ENCODE data around the gene CTH. TPM values are rescaled to one million over a fixed set of nuclear protein-coding genes. Genes with fewer than 3 reads are reported as not detected.
"Not testable (repeated sequence)": the region's sequence is repeated elsewhere in the genome, so short reads cannot be mapped to it uniquely, and the experiment has no call there.

Gene CTH
- total RNA-seq (2021), result 21.7 and 33.9 TPM in 2 replicates
- Bru-seq, nascent RNA, result percentile 89 among the genes with signal in this experiment
- BruChase-seq, experiment 1, labeled RNA remaining after a 2-hour chase, result percentile 75 among the genes with signal in this experiment
- BruChase-seq, experiment 2, labeled RNA remaining after a 6-hour chase, result percentile 75 among the genes with signal in this experiment
- long read RNA-seq, transcript CTH-202 (12 exons, 1,805 nt), result major isoform, 76 of 85 reads
- long read RNA-seq, partial matches to known transcripts, result 1 of 85 reads
- long read RNA-seq, other reads (novel, unspliced or antisense), result 5 of 85 reads

- ChIA-PET CTCF (no interaction called here), POLR2A (ENCODE audit: unreplicated experiment) (interaction anchor here (0.5 to 2.8 kb wide), 14 partner anchors 15 to 1859 kb away, joined by 3 to 33 read pairs (median 4); partner anchors contain the start of gene ANKRD13C)
- TF ChIP-seq, protein P1, sequence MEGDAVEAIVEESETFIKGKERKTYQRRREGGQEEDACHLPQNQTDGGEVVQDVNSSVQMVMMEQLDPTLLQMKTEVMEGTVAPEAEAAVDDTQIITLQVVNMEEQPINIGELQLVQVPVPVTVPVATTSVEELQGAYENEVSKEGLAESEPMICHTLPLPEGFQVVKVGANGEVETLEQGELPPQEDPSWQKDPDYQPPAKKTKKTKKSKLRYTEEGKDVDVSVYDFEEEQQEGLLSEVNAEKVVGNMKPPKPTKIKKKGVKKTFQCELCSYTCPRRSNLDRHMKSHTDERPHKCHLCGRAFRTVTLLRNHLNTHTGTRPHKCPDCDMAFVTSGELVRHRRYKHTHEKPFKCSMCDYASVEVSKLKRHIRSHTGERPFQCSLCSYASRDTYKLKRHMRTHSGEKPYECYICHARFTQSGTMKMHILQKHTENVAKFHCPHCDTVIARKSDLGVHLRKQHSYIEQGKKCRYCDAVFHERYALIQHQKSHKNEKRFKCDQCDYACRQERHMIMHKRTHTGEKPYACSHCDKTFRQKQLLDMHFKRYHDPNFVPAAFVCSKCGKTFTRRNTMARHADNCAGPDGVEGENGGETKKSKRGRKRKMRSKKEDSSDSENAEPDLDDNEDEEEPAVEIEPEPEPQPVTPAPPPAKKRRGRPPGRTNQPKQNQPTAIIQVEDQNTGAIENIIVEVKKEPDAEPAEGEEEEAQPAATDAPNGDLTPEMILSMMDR (conservative IDR thresholded peaks at IDR 0.05), result no peak
- no peak for TF ChIP-seq EZH2 (IDR thresholded peaks at IDR 0.05; ENCODE audit: low read depth)
- Histone ChIP-seq H4K20me1 (ENCODE audit: insufficient read depth) (peaks cover 20% of the 10 kb centered on the region), H3K36me3 (ENCODE audit: low read depth) (peaks cover 17% of the 10 kb centered on the region; the same call in 1 of the 2 replicates), H3F3A (ENCODE audit: insufficient read depth, low read depth) (peaks cover 16% of the 10 kb centered on the region), H3K4me3 (peak within 1 kb of the TSS; percentile 83), H2AFZ (peak within 1 kb of the TSS; percentile 97), H3K27me3 (ENCODE audit: insufficient read depth, low read depth) (no peaks in the 10 kb centered on the region), H3K9me2 (ENCODE audit: insufficient read depth) (no peaks in the 10 kb centered on the region), H3K4me1 (replicated peaks; ENCODE audit: insufficient read depth) (peaks cover 22% of the 10 kb centered on the region), H3K9me3 (ENCODE audit: insufficient read depth, low read depth) (no peaks in the 10 kb centered on the region), H3K4me2 (peak within 1 kb of the TSS; percentile 90), H3K79me2 (ENCODE audit: low read depth) (peaks cover 35% of the 10 kb centered on the region), H3K27ac (peak within 1 kb of the TSS; percentile 81)
- intact Hi-C loops (cut with micrococcal nuclease; ENCODE audit: unreplicated experiment), result loop anchor here (1.0 to 10.0 kb wide), 6 partner anchors 37 to 376 kb away; partner anchors contain the start of genes ANKRD13C, LRRC40 and SRSF11
- TSS peak; percentile 98 for BruUV-seq (replicated peaks)
- DNase-seq, result peak; percentile 98
Measured at GRCh38 chr1:70410604-70411359, at the start of gene CTH. Gene CTH, plus strand, starts transcription at chr1:70411268. Its CDS starts 148 bp downstream, at chr1:70411416.

GRCh38 chr1:70361727-70362398 lies 49.2 kb upstream of the CTH start:
- no peak for DNase-seq
- H3K27me3 ChIP-seq (ENCODE audit: insufficient read depth, low read depth), result no peaks in the 10 kb centered on the region
- no peaks in the 10 kb centered on the region for H3K9me2 ChIP-seq (ENCODE audit: insufficient read depth)
- no TSS peak for BruUV-seq (replicated peaks)
- H3K4me3 ChIP-seq, result no peak overlapping the region
- peaks cover 4% of the 10 kb centered on the region for H3K4me1 ChIP-seq (replicated peaks; ENCODE audit: insufficient read depth)
- ChIA-PET POLR2A (ENCODE audit: unreplicated experiment) (no interaction called here), CTCF (no interaction called here)
- no peaks in the 10 kb centered on the region for H4K20me1 ChIP-seq (ENCODE audit: insufficient read depth)
- H3F3A ChIP-seq (ENCODE audit: insufficient read depth, low read depth), result no peaks in the 10 kb centered on the region
- H3K36me3 ChIP-seq (ENCODE audit: low read depth), result 0 out of 2 replicates have a peak, but pooled peaks cover 6% of the 10 kb centered on the region
- no peak overlapping the region for H2AFZ ChIP-seq
- H3K9me3 ChIP-seq (ENCODE audit: insufficient read depth, low read depth), result no peaks in the 10 kb centered on the region; the same call in 1 of the 2 replicates
- no peak for TF ChIP-seq EZH2 (IDR thresholded peaks at IDR 0.05; ENCODE audit: low read depth)
- TF ChIP-seq, protein P1 (conservative IDR thresholded peaks at IDR 0.05), result no peak
- no peaks in the 10 kb centered on the region for H3K79me2 ChIP-seq (ENCODE audit: low read depth)
- intact Hi-C loops (cut with micrococcal nuclease; ENCODE audit: unreplicated experiment), result no loop called here
- no peak overlapping the region for H3K4me2 ChIP-seq
- H3K27ac ChIP-seq, result no peak overlapping the region

DNA sequence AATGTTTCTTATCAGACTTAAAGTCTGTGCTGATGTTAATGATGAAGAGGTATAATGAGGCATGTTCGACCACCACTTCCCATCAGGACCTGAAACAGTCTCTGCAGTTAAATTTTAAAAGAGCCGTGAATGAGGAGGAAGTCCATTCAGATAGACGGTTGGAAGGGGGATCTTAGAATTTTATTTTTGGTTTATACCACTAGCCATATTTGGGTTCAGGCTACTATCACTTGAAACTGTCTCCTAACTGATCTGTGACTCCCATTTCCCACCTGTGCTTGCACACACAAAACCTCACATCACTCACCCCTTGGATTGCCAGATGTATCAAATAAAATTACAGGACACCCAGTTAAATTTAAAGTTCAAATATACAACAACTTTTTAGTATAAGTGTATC lies 46.6 kb upstream of the CTH start:
- H4K20me1 ChIP-seq (ENCODE audit: insufficient read depth), result no peaks in the 10 kb centered on the region
- CTCF ChIA-PET, result no interaction called here
- no peaks in the 10 kb centered on the region; the same call in 1 of the 2 replicates for H3K9me3 ChIP-seq (ENCODE audit: insufficient read depth, low read depth)
- H3K27ac ChIP-seq, result no peak overlapping the region
- H3K4me2 ChIP-seq, result no peak overlapping the region
- H3K4me1 ChIP-seq (replicated peaks; ENCODE audit: insufficient read depth), result peaks cover 10% of the 10 kb centered on the region
- POLR2A ChIA-PET (ENCODE audit: unreplicated experiment), result no interaction called here
- 0 out of 2 replicates have a peak, but pooled peaks cover 6% of the 10 kb centered on the region for H3K36me3 ChIP-seq (ENCODE audit: low read depth)
- DNase-seq, result no peak
- intact Hi-C loops (cut with micrococcal nuclease; ENCODE audit: unreplicated experiment), result no loop called here
- no peaks in the 10 kb centered on the region for H3K27me3 ChIP-seq (ENCODE audit: insufficient read depth, low read depth)
- H3K4me3 ChIP-seq, result no peak overlapping the region
- H3K79me2 ChIP-seq (ENCODE audit: low read depth), result no peaks in the 10 kb centered on the region
- no peaks in the 10 kb centered on the region for H3K9me2 ChIP-seq (ENCODE audit: insufficient read depth)
- no peak overlapping the region for H2AFZ ChIP-seq
- no peak for TF ChIP-seq EZH2 (IDR thresholded peaks at IDR 0.05; ENCODE audit: low read depth)
- TF ChIP-seq, protein P1 (conservative IDR thresholded peaks at IDR 0.05), result no peak
- no peaks in the 10 kb centered on the region for H3F3A ChIP-seq (ENCODE audit: insufficient read depth, low read depth)
- BruUV-seq (replicated peaks), result no TSS peak

DNA sequence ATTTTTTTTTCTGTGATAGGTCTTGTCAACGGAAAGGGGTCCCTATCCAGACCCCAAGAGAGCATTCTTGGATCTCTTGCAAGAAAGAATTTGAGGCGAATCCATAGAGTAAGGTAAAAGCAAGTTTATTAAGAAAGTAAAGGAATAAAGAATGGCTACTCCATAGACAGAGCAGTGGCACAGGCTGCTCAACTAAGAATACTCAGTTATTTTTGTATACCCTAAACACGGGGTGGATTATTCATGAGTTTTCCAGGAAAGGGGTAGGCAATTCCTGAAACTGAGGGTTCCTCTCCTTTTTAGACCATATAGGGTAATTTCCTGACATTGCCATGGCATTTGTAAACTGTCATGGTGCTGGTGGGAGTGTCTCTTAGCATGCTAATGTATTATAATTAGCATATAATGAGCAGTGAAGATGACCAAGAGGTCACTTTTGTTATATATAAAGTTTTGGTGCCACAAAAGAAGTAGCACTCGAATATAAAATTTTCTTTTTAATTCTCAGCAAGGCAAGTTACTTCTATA lies 44.6 kb upstream of the CTH start:
- H3F3A ChIP-seq (ENCODE audit: insufficient read depth, low read depth); H3K9me3 ChIP-seq (ENCODE audit: insufficient read depth, low read depth); DNase-seq; H4K20me1 ChIP-seq (ENCODE audit: insufficient read depth); CTCF ChIA-PET; H2AFZ ChIP-seq; H3K79me2 ChIP-seq (ENCODE audit: low read depth); POLR2A ChIA-PET (ENCODE audit: unreplicated experiment); BruUV-seq (replicated peaks); intact Hi-C loops (cut with micrococcal nuclease; ENCODE audit: unreplicated experiment); H3K36me3 ChIP-seq (ENCODE audit: low read depth); H3K27me3 ChIP-seq (ENCODE audit: insufficient read depth, low read depth); H3K9me2 ChIP-seq (ENCODE audit: insufficient read depth); H3K4me2 ChIP-seq; H3K4me3 ChIP-seq: not testable (repeated sequence)
- peak overlapping the region; percentile 35; the same call in 1 of the 2 replicates for H3K27ac ChIP-seq
- peaks cover 10% of the 10 kb centered on the region for H3K4me1 ChIP-seq (replicated peaks; ENCODE audit: insufficient read depth)
